Testis (tissue), 5 donors: ENCODE data around the gene PPP1R1A. TPM values are rescaled to one million over a fixed set of nuclear protein-coding genes. Genes with fewer than 3 reads are reported as not detected.

Experiments
- DNase-seq: peaks from one replicate; pipeline ENCODE4 v3.0.0-alpha.2; 2019
- H3K27ac ChIP-seq, 2 donors: fragments of 200-600 bp; sonication (generic); one replicate each; pipeline ENCODE4 v1.5.1; 2019
- H3K27me3 ChIP-seq: fragments of 200-600 bp; sonication (generic); one replicate; pipeline ENCODE4 v1.5.1; 2019
- H3K36me3 ChIP-seq: fragments of 200-600 bp; sonication (generic); one replicate; pipeline ENCODE4 v1.5.1; 2017; ENCODE audit warnings: low read depth; ENCODE audit errors: missing control alignments
- H3K4me1 ChIP-seq: fragments of 200-600 bp; sonication (generic); one replicate; pipeline ENCODE4 v1.5.1; 2019
- H3K4me3 ChIP-seq, 2 donors: fragments of 200-600 bp; sonication (generic); one replicate each; pipeline ENCODE4 v1.5.1; 2017 to 2019
- H3K9me3 ChIP-seq: fragments of 200-600 bp; sonication (generic); one replicate; pipeline ENCODE4 v1.5.1; 2017
- CTCF ChIP-seq, 3 experiments: fragments of 450-650 bp in 2 of 3; fragments of 200-600 bp in 1 of 3; sonication (generic) in 1 of 3; IDR thresholded peaks; one replicate each; pipeline ENCODE4 v1.5.1; 2016 to 2019; ENCODE audit warnings: antibody characterized with exemption in 3 of 3, mild to moderate bottlenecking in 2 of 3, moderate library complexity in 1 of 3
- POLR2A ChIP-seq: fragments of 450-650 bp; IDR thresholded peaks from one replicate; pipeline ENCODE4 v1.6.1; 2017; ENCODE audit warnings: antibody characterized with exemption, mild to moderate bottlenecking, moderate library complexity
- WGBS, 2 donors: methylation state at CpG; one replicate each; pipeline ENCODE4 v1.1.5; 2018; 5-methylcytosine and 5-hydroxymethylcytosine counted together
- intact Hi-C: fragments of 100-400 bp; cut with DNase I; formaldehyde crosslinking; loops from one replicate; pipeline ENCODE4 v1.15.1; 2023; ENCODE audit warnings: low total_unique reads
- long read RNA-seq, 2 donors: transcript quantifications; one replicate each; lab custom pipeline, GENCODE V29; 2026
- polyA plus RNA-seq: library from polyadenylated mRNA; stranded (reverse); fragments of 350-450 nt; fragmentation: Illumina TruSeq; extraction: RNeasy Lipid Tissue Mini Kit (QIAGEN cat#74804); gene quantifications from one replicate; pipeline ENCODE4 v1.2.3, GENCODE V29; 2014; ENCODE audit warnings: low read depth, low replicate concordance; ENCODE audit not compliant: insufficient read depth
- total RNA-seq, 2 donors: library from RNA; depleted of rRNA; stranded (reverse); fragments of >200 nt; gene quantifications; one replicate each; pipeline ENCODE4 v1.2.3, GENCODE V29; 2016

PPP1R1A gene
- total RNA-seq, result 1 to 10 TPM; 6.1 to 6.9 TPM
- polyA plus RNA-seq, result 6.3 TPM
- long read RNA-seq, donor 1, transcript PPP1R1A-201 (7 exons, 1,826 nt), result major isoform, 35 of 47 reads
- long read RNA-seq, donor 1, partial matches to known transcripts, result 12 of 47 reads
- long read RNA-seq, donor 1, other reads (novel, unspliced or antisense), result 0 of 47 reads
- long read RNA-seq, donor 2, transcript PPP1R1A-201 (7 exons, 1,826 nt), result major isoform, 9 of 9 reads
- long read RNA-seq, donor 2, partial matches to known transcripts, result 0 of 9 reads
- long read RNA-seq, donor 2, other reads (novel, unspliced or antisense), result 0 of 9 reads

GRCh38 chr12:54588110-54588889, at the start of gene PPP1R1A:
TSS of gene PPP1R1A (minus strand) at chr12:54588659. CDS start at chr12:54588488, 171 bp downstream.
- Histone ChIP-seq H3K4me1 (peaks cover 6% of the 10 kb centered on the region), H3K9me3 (no peaks in the 10 kb centered on the region), H3K27me3 (no peaks in the 10 kb centered on the region), H3K36me3 (no peaks in the 10 kb centered on the region), H3K27ac (no peak within 1 kb of the TSS), H3K4me3 (peak within 1 kb of the TSS; percentile 40 to 52)
- intact Hi-C loops, result no loop called here
- TF ChIP-seq CTCF (IDR thresholded peaks at IDR 0.05), result no peak
- TF ChIP-seq POLR2A, result no peak
- WGBS, 2 donors, result 0 to 2% methylated on average over 8 to 49 of the region's 77 CpGs
- no peak for DNase-seq

GRCh38 chr12:54634795-54635194, 46.3 kb upstream of the PPP1R1A start, which contains the start of gene LACRT:
TSS of gene LACRT (minus strand) at chr12:54634895. CDS start at chr12:54634841, 54 bp downstream.
- 78 to 79% methylated on average over 2 of the region's 2 CpGs for WGBS, 2 donors
- H3K27ac ChIP-seq, result no peak within 1 kb of the TSS
- H3K36me3 ChIP-seq, result no peaks in the 10 kb centered on the region
- intact Hi-C loops, result no loop called here
- no peaks in the 10 kb centered on the region for H3K27me3 ChIP-seq
- H3K4me3 ChIP-seq, result no peak within 1 kb of the TSS
- no peaks in the 10 kb centered on the region for H3K4me1 ChIP-seq
- no peak for DNase-seq
- no peaks in the 10 kb centered on the region for H3K9me3 ChIP-seq
- no peak for TF ChIP-seq CTCF (IDR thresholded peaks at IDR 0.05)
- no peak for TF ChIP-seq POLR2A

GRCh38 chr12:54631988-54632728, 43.7 kb upstream of the PPP1R1A start:
- intact Hi-C loops, result no loop called here
- Histone ChIP-seq H3K4me1 (no peaks in the 10 kb centered on the region), H3K27me3 (no peaks in the 10 kb centered on the region), H3K36me3 (no peaks in the 10 kb centered on the region), H3K9me3 (no peaks in the 10 kb centered on the region), H3K27ac (no peak overlapping the region), H3K4me3 (no peak overlapping the region)
- no peak for TF ChIP-seq CTCF (IDR thresholded peaks at IDR 0.05)
- no peak for TF ChIP-seq POLR2A
- no peak for DNase-seq
- WGBS, 2 donors, result 62 to 67% methylated on average over 8 of the region's 8 CpGs

- 60 to 64% methylated on average over 5 of the region's 5 CpGs for WGBS, 2 donors
- no peak for DNase-seq
- H3K9me3 ChIP-seq, result no peaks in the 10 kb centered on the region
- no peak for TF ChIP-seq POLR2A
- TF ChIP-seq CTCF (IDR thresholded peaks at IDR 0.05), result no peak
- H3K4me1 ChIP-seq, result no peaks in the 10 kb centered on the region
- H3K27ac ChIP-seq, result no peak overlapping the region
- no peaks in the 10 kb centered on the region for H3K27me3 ChIP-seq
- no peak overlapping the region for H3K4me3 ChIP-seq
- H3K36me3 ChIP-seq, result no peaks in the 10 kb centered on the region
- intact Hi-C loops, result no loop called here
Observed at GRCh38 chr12:54631551-54631950, 43.1 kb upstream of the PPP1R1A start.
